ENCODE results near the gene ALK. TPM values are rescaled to one million over a fixed set of nuclear protein-coding genes. Genes with fewer than 3 reads are reported as not detected.

Gene ALK
- total RNA-seq, 1 donor from 2014 or later = 0.52 TPM

GRCh38 chr2:29229640-29230039 is 691.7 kb downstream of the ALK start:
- no peak overlapping the region for H3K4me3 ChIP-seq (ENCODE audit: low read length in 3 of 3)
- peaks cover 15 to 40% (median 37%) of the 10 kb centered on the region in 3 donors for H3K27me3 ChIP-seq (ENCODE audit: control insufficient read depth in 3 of 3, insufficient read depth in 3 of 3, low read length in 3 of 3)
- H3K4me1 ChIP-seq (ENCODE audit: control insufficient read depth in 3 of 3, insufficient read depth in 3 of 3, low read length in 3 of 3) = peaks cover 2 to 5% (median 3%) of the 10 kb centered on the region in 3 donors
- H3K36me3 ChIP-seq (ENCODE audit: control insufficient read depth in 3 of 3, insufficient read depth in 3 of 3, low read length in 3 of 3) = no peaks in the 10 kb centered on the region
- H3K27ac ChIP-seq (ENCODE audit: low read depth, low read length) = no peak overlapping the region
- no peak overlapping the region for H3K9ac ChIP-seq (ENCODE audit: low read depth in 1 of 3, low read length in 3 of 3)
- no peaks in the 10 kb centered on the region for H3K9me3 ChIP-seq (ENCODE audit: control insufficient read depth in 3 of 3, low read length in 3 of 3)

GRCh38 chr2:29228947-29229346 is 692.4 kb downstream of the ALK start:
- Histone ChIP-seq H3K4me3 (ENCODE audit: low read length in 3 of 3) (no peak overlapping the region), H3K27me3 (ENCODE audit: control insufficient read depth in 3 of 3, insufficient read depth in 3 of 3, low read length in 3 of 3) (peaks cover 14 to 42% (median 41%) of the 10 kb centered on the region in 3 donors), H3K9ac (ENCODE audit: low read depth in 1 of 3, low read length in 3 of 3) (no peak overlapping the region), H3K36me3 (ENCODE audit: control insufficient read depth in 3 of 3, insufficient read depth in 3 of 3, low read length in 3 of 3) (no peaks in the 10 kb centered on the region), H3K4me1 (ENCODE audit: control insufficient read depth in 3 of 3, insufficient read depth in 3 of 3, low read length in 3 of 3) (peaks cover 5 to 8% (median 8%) of the 10 kb centered on the region in 3 donors), H3K27ac (ENCODE audit: low read depth, low read length) (no peak overlapping the region), H3K9me3 (ENCODE audit: control insufficient read depth in 3 of 3, low read length in 3 of 3) (no peaks in the 10 kb centered on the region)

- H3K9ac ChIP-seq (ENCODE audit: low read depth in 1 of 3, low read length in 3 of 3) = no peak overlapping the region
- H3K36me3 ChIP-seq (ENCODE audit: control insufficient read depth in 3 of 3, insufficient read depth in 3 of 3, low read length in 3 of 3) = no peaks in the 10 kb centered on the region
- no peaks in the 10 kb centered on the region for H3K9me3 ChIP-seq (ENCODE audit: control insufficient read depth in 3 of 3, low read length in 3 of 3)
- no peak overlapping the region for H3K4me3 ChIP-seq (ENCODE audit: low read length in 3 of 3)
- H3K4me1 ChIP-seq (ENCODE audit: control insufficient read depth in 3 of 3, insufficient read depth in 3 of 3, low read length in 3 of 3) = peaks cover 5 to 8% (median 8%) of the 10 kb centered on the region in 3 donors
- no peak overlapping the region for H3K27ac ChIP-seq (ENCODE audit: low read depth, low read length)
- H3K27me3 ChIP-seq (ENCODE audit: control insufficient read depth in 3 of 3, insufficient read depth in 3 of 3, low read length in 3 of 3) = peaks cover 13 to 41% (median 39%) of the 10 kb centered on the region in 3 donors
Measured at GRCh38 chr2:29227935-29228675, 693.3 kb downstream of the ALK start.

GRCh38 chr2:29226808-29227207 is 694.6 kb downstream of the ALK start:
- Histone ChIP-seq H3K27ac (ENCODE audit: low read depth, low read length) (no peak overlapping the region), H3K4me1 (ENCODE audit: control insufficient read depth in 3 of 3, insufficient read depth in 3 of 3, low read length in 3 of 3) (peaks cover 5 to 8% (median 8%) of the 10 kb centered on the region in 3 donors), H3K27me3 (ENCODE audit: control insufficient read depth in 3 of 3, insufficient read depth in 3 of 3, low read length in 3 of 3) (peaks cover 13 to 49% (median 39%) of the 10 kb centered on the region in 3 donors), H3K9ac (ENCODE audit: low read depth in 1 of 3, low read length in 3 of 3) (no peak overlapping the region), H3K4me3 (ENCODE audit: low read length in 3 of 3) (no peak overlapping the region), H3K36me3 (ENCODE audit: control insufficient read depth in 3 of 3, insufficient read depth in 3 of 3, low read length in 3 of 3) (no peaks in the 10 kb centered on the region), H3K9me3 (ENCODE audit: control insufficient read depth in 3 of 3, low read length in 3 of 3) (no peaks in the 10 kb centered on the region)

GRCh38 chr2:29226375-29226774 is 695.0 kb downstream of the ALK start:
- Histone ChIP-seq H3K36me3 (ENCODE audit: control insufficient read depth in 3 of 3, insufficient read depth in 3 of 3, low read length in 3 of 3) (no peaks in the 10 kb centered on the region), H3K4me1 (ENCODE audit: control insufficient read depth in 3 of 3, insufficient read depth in 3 of 3, low read length in 3 of 3) (peaks cover 5 to 8% (median 8%) of the 10 kb centered on the region in 3 donors), H3K9me3 (ENCODE audit: control insufficient read depth in 3 of 3, low read length in 3 of 3) (no peaks in the 10 kb centered on the region), H3K9ac (ENCODE audit: low read depth in 1 of 3, low read length in 3 of 3) (no peak overlapping the region), H3K27ac (ENCODE audit: low read depth, low read length) (no peak overlapping the region), H3K27me3 (ENCODE audit: control insufficient read depth in 3 of 3, insufficient read depth in 3 of 3, low read length in 3 of 3) (peaks cover 13 to 52% (median 39%) of the 10 kb centered on the region in 3 donors), H3K4me3 (ENCODE audit: low read length in 3 of 3) (no peak overlapping the region)

GRCh38 chr2:29225814-29226213 is 695.6 kb downstream of the ALK start:
- H3K36me3 ChIP-seq (ENCODE audit: control insufficient read depth in 3 of 3, insufficient read depth in 3 of 3, low read length in 3 of 3) = no peaks in the 10 kb centered on the region
- peaks cover 13 to 52% (median 39%) of the 10 kb centered on the region in 3 donors for H3K27me3 ChIP-seq (ENCODE audit: control insufficient read depth in 3 of 3, insufficient read depth in 3 of 3, low read length in 3 of 3)
- no peak overlapping the region for H3K27ac ChIP-seq (ENCODE audit: low read depth, low read length)
- no peak overlapping the region for H3K9ac ChIP-seq (ENCODE audit: low read depth in 1 of 3, low read length in 3 of 3)
- H3K4me3 ChIP-seq (ENCODE audit: low read length in 3 of 3) = no peak overlapping the region
- H3K9me3 ChIP-seq (ENCODE audit: control insufficient read depth in 3 of 3, low read length in 3 of 3) = no peaks in the 10 kb centered on the region
- peaks cover 5 to 8% (median 8%) of the 10 kb centered on the region in 3 donors for H3K4me1 ChIP-seq (ENCODE audit: control insufficient read depth in 3 of 3, insufficient read depth in 3 of 3, low read length in 3 of 3)

DNA sequence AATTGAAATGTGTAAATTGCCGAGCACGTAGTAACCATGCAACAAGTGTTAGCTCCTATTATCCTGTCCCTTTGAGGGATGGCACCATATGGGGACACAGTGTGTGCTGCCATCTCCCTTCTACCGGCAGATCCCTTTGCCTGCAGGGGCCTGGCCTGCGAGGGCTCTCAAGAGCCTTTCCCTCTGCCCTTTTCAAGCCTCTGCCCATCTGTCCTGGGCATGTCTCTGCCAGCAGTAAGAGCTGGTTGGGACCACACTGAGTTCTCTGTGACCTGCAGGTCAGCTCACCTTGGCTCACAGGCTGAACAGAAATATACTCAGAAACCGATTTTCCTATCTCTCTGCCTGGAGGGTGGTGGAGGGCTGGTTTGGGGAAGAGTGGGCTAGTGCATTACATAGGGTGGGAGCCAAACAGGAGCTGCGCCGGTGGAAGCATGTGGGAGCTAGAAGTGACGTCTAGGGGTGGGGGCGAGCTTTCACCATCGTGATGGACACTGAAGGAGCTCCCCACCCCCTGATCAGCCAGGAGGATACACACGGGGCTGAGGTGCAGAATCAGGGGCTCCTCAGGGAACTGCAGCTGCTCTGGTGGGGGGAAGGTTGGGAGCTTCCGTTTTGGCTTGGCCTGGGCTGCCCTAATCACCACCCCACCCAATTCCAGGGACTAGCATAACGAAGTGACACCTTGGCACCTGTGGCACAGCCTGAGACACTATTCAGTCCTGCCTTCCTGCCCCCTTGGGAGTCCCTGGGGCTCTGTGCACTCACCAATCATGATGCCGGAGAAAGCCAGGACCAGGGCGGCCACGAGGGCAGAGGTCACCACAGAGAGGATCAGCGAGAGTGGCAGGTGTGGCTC is 696.5 kb downstream of the ALK start:
- Histone ChIP-seq H3K27ac (ENCODE audit: low read depth, low read length) (no peak overlapping the region), H3K4me3 (ENCODE audit: low read length in 3 of 3) (no peak overlapping the region), H3K4me1 (ENCODE audit: control insufficient read depth in 3 of 3, insufficient read depth in 3 of 3, low read length in 3 of 3) (peaks cover 5 to 8% (median 8%) of the 10 kb centered on the region in 3 donors), H3K9me3 (ENCODE audit: control insufficient read depth in 3 of 3, low read length in 3 of 3) (no peaks in the 10 kb centered on the region), H3K36me3 (ENCODE audit: control insufficient read depth in 3 of 3, insufficient read depth in 3 of 3, low read length in 3 of 3) (no peaks in the 10 kb centered on the region), H3K9ac (ENCODE audit: low read depth in 1 of 3, low read length in 3 of 3) (no peak overlapping the region), H3K27me3 (ENCODE audit: control insufficient read depth in 3 of 3, insufficient read depth in 3 of 3, low read length in 3 of 3) (peaks cover 16 to 52% (median 39%) of the 10 kb centered on the region in 3 donors)

- Histone ChIP-seq H3K27me3 (ENCODE audit: control insufficient read depth in 3 of 3, insufficient read depth in 3 of 3, low read length in 3 of 3) (peaks cover 19 to 49% (median 33%) of the 10 kb centered on the region in 3 donors), H3K9me3 (ENCODE audit: control insufficient read depth in 3 of 3, low read length in 3 of 3) (no peaks in the 10 kb centered on the region), H3K27ac (ENCODE audit: low read depth, low read length) (no peak overlapping the region), H3K9ac (ENCODE audit: low read depth in 1 of 3, low read length in 3 of 3) (no peak overlapping the region), H3K4me1 (ENCODE audit: control insufficient read depth in 3 of 3, insufficient read depth in 3 of 3, low read length in 3 of 3) (peaks cover 5 to 8% (median 8%) of the 10 kb centered on the region in 3 donors), H3K36me3 (ENCODE audit: control insufficient read depth in 3 of 3, insufficient read depth in 3 of 3, low read length in 3 of 3) (no peaks in the 10 kb centered on the region), H3K4me3 (ENCODE audit: low read length in 3 of 3) (no peak overlapping the region)
Measured at GRCh38 chr2:29223851-29224692, 697.3 kb downstream of the ALK start.

DNA sequence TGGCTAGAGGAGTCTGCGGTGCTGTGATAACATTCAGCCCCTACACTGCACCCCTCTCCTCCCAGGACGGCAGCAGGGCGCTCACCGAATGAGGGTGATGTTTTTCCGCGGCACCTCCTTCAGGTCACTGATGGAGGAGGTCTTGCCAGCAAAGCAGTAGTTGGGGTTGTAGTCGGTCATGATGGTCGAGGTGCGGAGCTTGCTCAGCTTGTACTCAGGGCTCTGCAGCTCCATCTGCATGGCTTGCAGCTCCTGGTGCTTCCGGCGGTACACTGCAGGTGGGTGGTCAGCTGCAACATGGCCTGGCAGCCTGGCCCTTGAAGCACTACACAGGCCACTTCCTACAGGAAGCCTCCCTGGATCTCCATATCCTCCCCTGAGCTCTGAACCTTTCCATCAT is 698.1 kb downstream of the ALK start:
- Histone ChIP-seq H3K4me3 (ENCODE audit: low read length in 3 of 3) (no peak overlapping the region), H3K27me3 (ENCODE audit: control insufficient read depth in 3 of 3, insufficient read depth in 3 of 3, low read length in 3 of 3) (peaks cover 25 to 52% (median 29%) of the 10 kb centered on the region in 3 donors)

More for the DNA sequence above, 698.1 kb downstream of the ALK start:
- H3K4me1 ChIP-seq (ENCODE audit: control insufficient read depth in 3 of 3, insufficient read depth in 3 of 3, low read length in 3 of 3) = peaks cover 5 to 8% (median 8%) of the 10 kb centered on the region in 3 donors
- H3K9ac ChIP-seq (ENCODE audit: low read depth in 1 of 3, low read length in 3 of 3) = no peak overlapping the region
- no peaks in the 10 kb centered on the region for H3K36me3 ChIP-seq (ENCODE audit: control insufficient read depth in 3 of 3, insufficient read depth in 3 of 3, low read length in 3 of 3)
- H3K27ac ChIP-seq (ENCODE audit: low read depth, low read length) = no peak overlapping the region
- no peaks in the 10 kb centered on the region for H3K9me3 ChIP-seq (ENCODE audit: control insufficient read depth in 3 of 3, low read length in 3 of 3)

Measured in skeletal muscle tissue (tissue), 4 donors.